ENCODE measurements around the gene NPTX2.

GRCh38 chr7:98571986-98572385 lies 45.1 kb upstream of the NPTX2 start:
- no peak for TF ChIP-seq CTCF (IDR thresholded peaks at IDR 0.05; ENCODE audit: low read length)
- no peak for TF ChIP-seq EZH2phosphoT487 (IDR thresholded peaks at IDR 0.05; ENCODE audit: low read length)
- TF ChIP-seq EZH2 (optimal IDR thresholded peaks at IDR 0.05; ENCODE audit: low read depth, low read length) = no peak
